Measurements from ENCODE around the gene GTF3C2.
A peak's percentile ranks its signal among the peaks of the same experiment; 100 is the strongest.

Gene GTF3C2

GRCh38 chr2:27356382-27357181, at the start of gene GTF3C2:
Gene GTF3C2, minus strand, starts transcription at chr2:27356764. Its CDS starts 13,210 bp downstream, at chr2:27343554.
- DNase-seq: peak; percentile 99

- no peak for DNase-seq
Measured at GRCh38 chr2:27400348-27401135, 44.0 kb upstream of the GTF3C2 start.

- DNase-seq: no peak
Measured at GRCh38 chr2:27398962-27399361, 42.4 kb upstream of the GTF3C2 start.

GRCh38 chr2:27393225-27393624, 36.7 kb upstream of the GTF3C2 start:
- DNase-seq: no peak

- no peak for DNase-seq
Measured at GRCh38 chr2:27390822-27391679, 34.5 kb upstream of the GTF3C2 start.

GRCh38 chr2:27381577-27382181, 25.1 kb upstream of the GTF3C2 start:
- no peak for DNase-seq

- DNase-seq: peak; percentile 95
Measured at GRCh38 chr2:27380626-27381545, 24.3 kb upstream of the GTF3C2 start, which contains the start of gene ZNF513. Gene ZNF513, minus strand, starts transcription at chr2:27380734. Its CDS starts 208 bp downstream, at chr2:27380526.

- DNase-seq: peak; percentile 34
Measured at GRCh38 chr2:27379836-27380625, 23.5 kb upstream of the GTF3C2 start.

- no peak for DNase-seq
Measured at GRCh38 chr2:27379383-27379835, 22.8 kb upstream of the GTF3C2 start.

GRCh38 chr2:27378809-27379290, 22.3 kb upstream of the GTF3C2 start:
- no peak for DNase-seq

GRCh38 chr2:27378096-27378808, 21.7 kb upstream of the GTF3C2 start:
- DNase-seq: no peak

GRCh38 chr2:27377618-27378095, 21.1 kb upstream of the GTF3C2 start:
- no peak for DNase-seq

- no peak for DNase-seq
Measured at GRCh38 chr2:27376866-27377617, 20.5 kb upstream of the GTF3C2 start.

- no peak for DNase-seq
Measured at GRCh38 chr2:27376151-27376865, 19.7 kb upstream of the GTF3C2 start.

GRCh38 chr2:27375513-27376099, 19.0 kb upstream of the GTF3C2 start:
- no peak for DNase-seq

GRCh38 chr2:27373567-27373966, 17.0 kb upstream of the GTF3C2 start:
- no peak for DNase-seq

- no peak for DNase-seq
Measured at GRCh38 chr2:27372937-27373336, 16.4 kb upstream of the GTF3C2 start.
